Germinal center (tissue), 1 donor: ENCODE measurements around the gene MRTFB.

ENCODE experiments used
- DNase-seq: peaks from one replicate; pipeline ENCODE4 v3.0.0; 2012; ENCODE audit warnings: mixed read lengths, low spot score

The MRTFB gene

GRCh38 chr16:14063618-14064581 is 7.2 kb upstream of the MRTFB start:
- no peak for DNase-seq

GRCh38 chr16:14069818-14070217 is 1.3 kb upstream of the MRTFB start:
- DNase-seq: no peak

DNA sequence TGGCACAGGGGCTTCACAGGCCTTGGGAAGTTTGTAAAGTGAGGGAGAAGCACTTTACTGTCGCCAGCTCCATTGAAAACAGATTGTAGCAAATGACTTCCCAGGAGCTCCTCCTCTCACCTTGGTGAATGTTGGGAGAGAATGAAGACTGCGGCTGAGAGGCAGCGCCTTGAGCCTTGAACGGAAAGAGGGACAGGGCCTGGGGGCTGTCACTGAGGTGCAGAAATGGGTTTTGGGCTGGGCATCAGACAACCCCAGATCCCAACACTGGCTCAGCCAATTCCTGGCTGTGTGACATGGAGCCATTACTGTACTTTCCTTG is 603 bp upstream of the MRTFB start:
- no peak for DNase-seq

DNA sequence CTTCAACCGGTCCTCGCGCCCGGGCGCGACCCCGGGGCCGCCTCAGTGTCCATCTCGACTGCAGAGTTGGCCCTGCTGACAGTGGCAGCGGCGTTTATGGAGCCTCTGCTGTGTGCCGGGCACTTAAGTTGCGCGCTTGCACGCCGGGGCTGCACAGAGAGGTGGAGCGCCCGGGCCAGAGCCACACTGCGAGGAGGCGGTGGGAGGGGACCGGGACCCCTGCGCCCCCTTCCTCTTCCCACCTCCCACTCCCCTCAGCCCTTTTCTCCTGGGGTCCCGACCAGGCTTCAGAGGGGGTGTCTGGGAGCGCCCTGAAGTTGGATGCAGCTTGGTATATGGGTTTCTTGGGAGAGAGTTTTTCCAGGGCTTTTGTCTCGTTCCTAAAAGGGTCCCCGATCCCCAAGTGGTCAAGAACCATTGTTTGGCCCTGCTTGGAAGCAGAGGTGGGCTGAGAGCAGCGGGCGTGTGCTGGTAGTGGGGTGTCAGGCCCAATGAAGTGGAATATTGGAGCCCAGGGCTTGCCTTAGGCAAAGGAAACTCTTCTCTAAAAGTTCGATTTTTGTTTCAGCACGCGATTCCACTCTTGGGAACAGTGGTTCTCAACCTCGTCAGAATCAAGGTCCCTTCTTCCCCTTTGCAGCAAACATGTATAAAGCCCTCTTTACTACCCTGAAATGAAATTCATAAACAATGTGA is 605 bp downstream of the MRTFB start:
- no peak for DNase-seq

GRCh38 chr16:14072360-14072759 is 1.2 kb downstream of the MRTFB start:
- no peak for DNase-seq

GRCh38 chr16:14074544-14074943 is 3.4 kb downstream of the MRTFB start:
- DNase-seq: no peak

DNA sequence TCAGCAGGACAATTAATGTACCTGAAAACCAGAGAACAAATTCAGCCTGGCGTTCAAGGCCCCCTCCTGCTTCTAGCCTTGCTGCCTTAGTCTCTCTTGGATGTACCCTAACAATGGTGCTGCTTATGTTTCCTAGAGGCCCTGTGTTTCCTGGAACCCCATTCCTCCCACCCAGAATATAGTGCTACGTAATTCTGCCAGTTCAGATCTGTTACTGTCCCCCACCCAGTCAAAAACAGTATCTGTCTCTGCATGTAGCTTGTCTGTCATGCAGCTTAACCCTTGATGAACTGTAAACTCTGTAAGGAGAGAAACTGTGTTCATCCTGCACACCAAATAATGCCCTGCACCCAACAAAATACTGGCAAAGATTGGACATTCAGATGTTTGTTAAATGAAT is 6.8 kb downstream of the MRTFB start:
- DNase-seq: no peak

- no peak for DNase-seq
Observed at GRCh38 chr16:14086477-14086876, 15.4 kb downstream of the MRTFB start.

DNA sequence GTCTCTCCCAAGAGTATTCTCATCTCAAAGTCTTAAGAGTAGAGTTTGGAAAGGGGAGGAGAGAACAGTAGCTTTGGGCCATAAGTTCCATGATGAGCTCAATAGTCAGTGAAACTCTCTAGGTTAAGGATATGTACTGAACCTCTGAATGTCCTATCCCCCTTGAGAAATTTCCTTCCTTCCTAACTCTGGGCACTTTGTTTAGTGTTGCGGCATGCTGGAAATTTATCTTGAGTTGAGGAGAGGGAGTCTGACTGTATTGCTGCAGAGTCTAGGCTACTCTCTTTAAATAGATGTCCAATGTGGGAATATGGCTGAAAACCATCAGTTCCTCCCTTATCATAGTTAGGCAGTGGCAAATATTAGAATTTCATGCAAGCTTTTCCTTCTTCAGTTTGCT is 16.1 kb downstream of the MRTFB start:
- no peak for DNase-seq

DNA sequence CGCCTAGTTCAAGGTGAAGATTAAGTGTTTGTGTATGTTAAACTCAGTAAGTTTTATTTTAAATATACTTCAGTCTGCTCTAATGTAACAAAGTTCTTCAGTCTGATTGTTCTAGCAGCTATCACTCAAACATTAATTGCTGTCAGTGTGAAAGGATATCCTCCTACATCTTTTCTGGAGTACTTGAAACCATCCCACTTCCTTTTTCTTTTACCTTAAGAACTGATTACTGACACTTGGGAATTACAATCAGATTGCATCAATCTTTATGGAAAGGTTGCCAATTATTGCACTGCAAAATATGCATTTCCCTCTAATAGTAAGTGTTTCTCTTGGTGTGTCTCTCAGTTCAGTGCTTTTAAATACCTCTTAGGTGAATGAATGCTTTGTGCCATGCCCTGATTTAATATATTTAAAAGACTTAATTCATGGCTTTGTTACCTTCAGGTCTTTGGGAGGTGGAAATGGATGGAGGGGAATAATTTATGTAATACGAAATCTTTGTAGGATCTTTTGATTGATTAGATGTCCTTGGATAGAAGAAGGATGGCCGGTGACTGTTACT is 16.6 kb downstream of the MRTFB start:
- no peak for DNase-seq

GRCh38 chr16:14088155-14088753 is 17.1 kb downstream of the MRTFB start:
- DNase-seq: no peak

- no peak for DNase-seq
Observed at GRCh38 chr16:14089283-14089823, 18.2 kb downstream of the MRTFB start.

DNA sequence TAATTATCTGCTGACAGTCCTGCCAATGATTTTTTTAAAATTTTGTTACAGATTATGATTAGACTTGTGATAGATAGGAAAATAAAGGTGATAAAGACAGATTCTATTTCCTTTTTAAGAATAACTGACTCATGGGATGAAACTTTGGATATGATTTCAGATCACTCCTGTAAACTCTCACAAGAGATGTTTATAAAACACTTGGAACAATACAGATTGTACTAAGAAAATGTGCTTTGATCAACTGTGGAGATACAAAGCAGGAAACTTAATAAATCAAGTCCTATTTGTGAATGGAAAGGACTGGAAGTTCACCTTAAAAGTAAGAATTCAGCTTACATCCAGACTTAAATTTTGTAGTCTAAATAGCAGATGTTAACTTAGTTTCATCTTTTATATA is 21.4 kb downstream of the MRTFB start:
- DNase-seq: no peak

DNA sequence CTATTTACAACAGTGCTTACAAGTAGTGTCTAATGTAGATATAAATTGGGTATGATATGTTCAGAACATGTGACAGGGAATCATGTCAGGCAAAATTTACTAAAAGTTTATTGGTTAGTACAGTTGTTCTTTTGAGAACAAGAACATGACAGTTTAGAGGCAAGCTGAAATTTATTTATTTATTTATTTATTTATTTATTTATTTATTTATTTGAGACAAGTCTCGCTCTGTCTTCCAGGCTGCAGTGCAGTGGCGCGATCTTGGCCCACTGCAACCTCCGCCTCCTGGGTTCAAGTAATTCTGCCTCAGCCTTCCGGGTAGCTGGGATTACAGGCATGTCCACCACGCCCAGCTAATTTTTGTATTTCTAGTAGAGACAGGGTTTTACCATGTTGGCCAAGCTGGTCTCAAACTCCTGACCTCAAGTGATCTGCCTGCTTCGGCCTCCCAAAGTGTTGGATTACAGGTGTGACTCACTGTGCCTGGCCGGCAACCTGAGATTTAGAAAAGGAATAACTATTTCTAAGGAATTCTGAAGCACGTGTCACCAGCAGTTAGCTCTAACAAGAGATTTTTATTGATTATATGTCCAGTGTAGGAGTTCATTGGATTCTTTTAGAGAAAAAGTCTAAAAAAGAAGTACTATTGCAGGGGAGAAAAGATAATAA is 24.9 kb downstream of the MRTFB start:
- DNase-seq: no peak

DNA sequence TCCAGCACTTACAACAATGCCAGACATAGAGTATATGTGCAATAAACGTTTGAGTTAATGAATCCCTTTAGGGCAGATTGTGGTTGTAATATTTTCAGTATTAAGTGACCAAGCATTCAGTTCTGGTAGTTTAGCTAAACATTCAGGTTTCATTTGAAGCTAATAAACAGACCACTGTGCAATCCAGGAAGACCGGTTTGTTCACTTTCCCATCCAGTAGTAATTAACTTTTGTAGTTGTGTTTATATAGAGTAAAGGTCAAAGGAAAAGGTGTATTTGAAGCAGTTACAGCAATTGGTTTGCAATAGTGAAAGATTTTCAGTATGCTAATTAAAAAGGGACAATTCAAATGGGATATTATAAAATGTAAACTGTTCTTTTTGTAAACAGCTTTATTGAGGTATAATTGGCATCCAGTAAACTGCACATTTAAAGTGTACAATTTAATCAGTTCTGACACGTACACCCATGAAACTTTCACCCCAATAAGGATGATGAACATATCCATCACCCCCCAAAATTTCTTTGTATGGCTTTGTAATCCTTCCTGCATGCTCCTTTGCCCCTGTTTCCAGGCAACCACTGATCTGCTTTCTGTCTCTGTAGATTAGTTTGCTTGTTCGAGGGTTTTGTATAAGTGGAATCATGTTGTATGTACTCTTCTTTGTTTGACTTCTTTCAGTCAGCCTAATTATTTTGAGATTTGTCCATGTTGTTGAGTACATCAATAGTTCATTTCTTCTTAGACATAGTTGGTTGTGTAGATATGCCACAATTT is 26.3 kb downstream of the MRTFB start:
- DNase-seq: no peak

- no peak for DNase-seq
Observed at GRCh38 chr16:14098081-14098480, 27.0 kb downstream of the MRTFB start.

DNA sequence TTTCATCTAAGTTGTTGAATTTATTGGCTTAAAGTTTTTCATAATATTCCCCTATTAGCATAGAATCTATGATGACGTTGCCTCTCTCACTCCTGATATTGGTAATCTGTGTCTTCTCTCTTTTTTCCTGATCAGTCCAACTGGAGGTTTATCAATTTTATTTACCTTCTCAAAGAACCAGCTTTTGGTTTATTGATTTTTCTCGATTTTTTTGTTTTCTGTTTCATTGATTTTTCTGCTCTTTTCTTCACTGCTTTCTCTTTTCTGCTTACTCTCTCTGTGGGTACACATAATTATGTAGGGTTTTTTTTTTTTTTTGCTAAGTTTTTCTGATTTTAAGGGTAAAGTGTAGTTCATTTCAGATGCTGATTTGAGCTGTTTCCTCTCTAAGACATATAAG is 29.7 kb downstream of the MRTFB start:
- DNase-seq: no peak

DNA sequence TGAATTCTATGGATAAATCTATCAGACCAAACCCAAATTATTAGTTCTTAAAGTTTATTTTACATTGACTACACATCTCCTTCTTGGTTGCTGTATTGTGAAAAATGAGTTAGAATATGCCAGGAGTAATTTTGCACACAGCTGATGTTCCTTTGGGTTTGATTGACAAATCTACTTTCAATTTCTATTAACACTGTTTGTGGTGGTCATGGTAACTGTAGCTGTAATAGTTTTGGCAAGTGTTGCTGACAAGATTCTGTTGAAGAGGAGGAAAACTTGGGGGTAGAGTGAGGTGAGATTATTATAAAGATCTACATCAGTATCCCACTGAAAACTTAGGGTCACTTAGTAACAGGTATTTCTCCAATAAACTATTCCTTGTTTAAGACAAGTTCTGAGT is 30.3 kb downstream of the MRTFB start:
- DNase-seq: no peak

DNA sequence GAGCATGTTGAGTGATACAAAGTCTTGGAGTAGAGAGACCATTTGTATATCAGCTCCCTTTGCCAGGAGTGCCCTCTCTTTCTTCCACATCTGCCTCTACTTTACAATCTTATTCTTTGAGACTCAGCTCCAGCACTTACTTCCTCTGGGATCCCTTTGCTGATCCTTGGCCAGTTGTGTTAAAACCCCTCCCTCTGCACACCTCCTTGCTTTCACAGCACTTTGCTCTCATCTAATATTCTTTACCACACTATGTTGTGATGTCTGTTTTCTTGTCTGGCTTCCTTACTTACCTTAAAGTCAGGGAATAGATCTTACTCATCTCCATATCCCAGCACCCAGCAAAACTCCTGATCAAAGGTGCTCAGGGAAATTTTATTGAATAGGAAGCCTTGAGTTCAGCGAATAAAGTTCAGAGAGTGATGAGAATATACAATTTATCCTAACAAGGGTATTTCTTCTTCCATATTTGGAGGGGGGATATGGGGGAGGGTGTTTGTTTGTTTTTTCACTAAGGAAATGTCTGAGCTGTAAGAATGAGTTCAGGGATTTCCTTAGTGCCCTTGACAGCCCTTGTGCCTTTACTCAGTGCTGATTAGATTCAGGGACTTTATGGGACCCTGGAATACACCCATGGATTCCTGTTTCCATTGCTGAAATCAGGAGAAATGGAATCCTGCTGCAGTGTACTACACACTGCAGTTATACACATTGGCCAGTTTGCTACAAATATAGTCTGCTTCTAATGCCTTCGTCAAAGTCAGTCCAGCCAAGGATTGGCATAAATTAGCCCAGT is 32.0 kb downstream of the MRTFB start:
- DNase-seq: no peak

DNA sequence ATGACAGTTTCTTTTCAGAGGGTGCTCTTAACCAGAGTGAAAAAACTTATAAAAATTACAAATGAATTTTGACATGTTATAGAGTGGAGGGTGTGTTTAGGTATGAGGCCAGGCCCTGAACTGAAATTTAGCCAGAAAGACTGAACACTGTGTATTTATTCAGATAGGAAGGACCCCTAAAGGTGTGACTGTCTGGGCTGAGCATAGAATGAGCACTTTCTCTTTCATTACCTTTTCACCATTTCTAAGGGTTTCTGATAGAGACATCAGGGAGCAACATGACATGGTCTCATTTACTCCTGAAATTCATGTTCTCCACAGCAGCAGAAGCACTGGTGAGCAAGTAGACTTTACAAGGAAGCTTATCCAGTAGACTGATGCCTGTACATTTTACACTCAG is 32.9 kb downstream of the MRTFB start:
- DNase-seq: no peak
